K562 (cell line): ENCODE results near the gene ACTN3. TPM values are rescaled to one million over a fixed set of nuclear protein-coding genes. Genes with fewer than 3 reads are reported as not detected.

Experiments
- CHD7 ChIP-seq: fragments of 200-600 bp; sonication (generic); IDR thresholded peaks from one replicate; pipeline ENCODE4 v1.6.1; 2012; ENCODE audit warnings: mild to moderate bottlenecking, low read depth, low read length, inconsistent platforms
- CXXC5 ChIP-seq: fragments of 250-450 bp; sonication (Bioruptor Pico); IDR thresholded peaks from 2 replicates; pipeline ENCODE4 v1.8.0; 2022; ENCODE audit warnings: inconsistent platforms, mild to moderate bottlenecking, moderate library complexity
- MXI1 ChIP-seq: IDR thresholded peaks from 2 replicates; pipeline ENCODE4 v1.6.1; 2011; ENCODE audit warnings: low read depth, mild to moderate bottlenecking, improper control_type of control experiment, low read length
- POLR2AphosphoS5 ChIP-seq: IDR thresholded peaks from 2 replicates; pipeline ENCODE4 v1.6.1; 2011; ENCODE audit warnings: mild to moderate bottlenecking, low read depth, low read length, moderate library complexity; ENCODE audit not compliant: control insufficient read depth, insufficient read depth
- ZNF384 ChIP-seq: IDR thresholded peaks from 2 replicates; pipeline ENCODE4 v1.6.1; 2012; ENCODE audit warnings: low read depth, low read length, improper control_type of control experiment
- polyA plus RNA-seq, 8 experiments: library from polyadenylated mRNA; depleted of rRNA in 4 of 8; stranded (reverse) in 5 of 8; unstranded in 3 of 8; fragments of >200 nt; fragmentation: Nextera tagmentation in 2 of 8; fragmentation: Illumina TruSeq in 1 of 8; extraction: Ambion mirVana in 2 of 8; extraction: Trizol in 1 of 8; gene quantifications; 2 replicates each; pipeline versions ENCODE4 v1.2.1 to v1.2.3, GENCODE V29; 2011 to 2014; ENCODE audit warnings: inconsistent platforms in 1 of 8, missing spikeins in 1 of 8
- total RNA-seq, 7 experiments: library from RNA; depleted of rRNA in 6 of 7; stranded (reverse); fragments of >200 nt in 6 of 7; fragmentation: Illumina TruSeq in 2 of 7; extraction: Trizol in 2 of 7; gene quantifications; 2 replicates each; pipeline versions ENCODE4 v1.2.1 to v1.2.3, GENCODE V29; 2011 to 2021; ENCODE audit warnings: low replicate concordance in 1 of 7
- TF ChIP-seq, protein P1 (sequence below): fragments of 250-450 bp; sonication (Bioruptor Pico); IDR thresholded peaks from 2 replicates; pipeline ENCODE4 v1.4.0; 2020
- TF ChIP-seq, protein P2 (sequence below), 3 experiments: fragments of 200-800 bp in 1 of 3; sonication (Bioruptor generic) in 1 of 3; sonication (generic) in 1 of 3; formaldehyde crosslinking in 1 of 3; IDR thresholded peaks; 2 replicates each; pipeline versions ENCODE4 v1.6.1 to v1.8.0; 2016 to 2022; ENCODE audit warnings: mild to moderate bottlenecking in 2 of 3, missing compliant biosample characterization in 2 of 3, missing genetic modification characterization in 2 of 3, missing genetic modification reagents in 1 of 3
- TF ChIP-seq, protein P3 (sequence below), 3 experiments: fragments of 200-800 bp in 1 of 3; fragments of 250-450 bp in 1 of 3; fragments of 450-650 bp in 1 of 3; sonication (Bioruptor Pico) in 1 of 3; sonication (Bioruptor generic) in 1 of 3; formaldehyde crosslinking in 1 of 3; IDR thresholded peaks; 2 replicates each; pipeline versions ENCODE4 v1.6.1 to v1.8.0; 2016 to 2022; ENCODE audit warnings: mild to moderate bottlenecking in 2 of 3, missing genetic modification characterization in 2 of 3, missing compliant biosample characterization in 1 of 3, moderate library complexity in 1 of 3

Gene ACTN3
- total and polyA plus RNA-seq, 9 of the 15 experiments (the other 6 are each of a cell fraction or from before 2014, with no cell fraction given), result not detected

DNA sequence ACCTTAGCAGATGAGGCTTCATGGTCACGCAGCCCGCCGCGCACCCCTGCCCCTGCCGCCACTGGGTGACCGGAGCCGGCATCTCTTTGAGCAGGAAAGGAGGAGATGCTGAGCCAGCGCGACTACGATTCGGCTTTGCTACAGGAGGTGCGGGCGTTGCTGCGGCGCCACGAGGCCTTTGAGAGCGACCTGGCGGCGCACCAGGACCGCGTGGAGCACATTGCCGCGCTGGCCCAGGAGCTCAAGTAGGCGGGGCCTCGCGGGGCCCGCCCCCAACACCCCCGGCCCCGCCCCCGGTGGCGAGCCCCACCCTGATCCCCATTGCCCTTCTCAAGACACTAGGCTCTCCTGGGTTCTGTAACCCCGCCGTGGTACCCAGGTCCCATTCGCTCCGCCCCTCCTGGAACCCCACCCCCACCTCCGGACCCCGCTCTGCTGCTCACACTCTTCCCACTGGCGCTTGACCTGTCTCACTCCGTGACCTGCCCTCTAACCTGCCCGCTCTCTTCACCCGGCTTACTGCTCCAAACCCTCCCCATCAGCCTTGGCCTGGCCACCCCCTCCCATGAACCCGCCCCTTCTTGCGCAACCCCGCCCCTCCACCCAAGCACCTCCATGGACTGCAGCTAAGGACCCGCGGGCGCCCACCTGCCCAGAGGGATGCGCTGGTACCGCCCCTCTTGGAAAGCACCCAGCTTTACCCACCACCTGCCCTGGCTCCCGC lies 12.6 kb downstream of the ACTN3 start (continued):
- peak; percentile 47 for TF ChIP-seq CXXC5 (CRISPR knock-in tag)
- no peak for TF ChIP-seq CHD7
- TF ChIP-seq ZNF384, result no peak
- no peak for TF ChIP-seq POLR2AphosphoS5
- TF ChIP-seq, protein P1, sequence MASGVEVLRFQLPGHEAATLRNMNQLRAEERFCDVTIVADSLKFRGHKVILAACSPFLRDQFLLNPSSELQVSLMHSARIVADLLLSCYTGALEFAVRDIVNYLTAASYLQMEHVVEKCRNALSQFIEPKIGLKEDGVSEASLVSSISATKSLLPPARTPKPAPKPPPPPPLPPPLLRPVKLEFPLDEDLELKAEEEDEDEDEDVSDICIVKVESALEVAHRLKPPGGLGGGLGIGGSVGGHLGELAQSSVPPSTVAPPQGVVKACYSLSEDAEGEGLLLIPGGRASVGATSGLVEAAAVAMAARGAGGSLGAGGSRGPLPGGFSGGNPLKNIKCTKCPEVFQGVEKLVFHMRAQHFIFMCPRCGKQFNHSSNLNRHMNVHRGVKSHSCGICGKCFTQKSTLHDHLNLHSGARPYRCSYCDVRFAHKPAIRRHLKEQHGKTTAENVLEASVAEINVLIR (CRISPR knock-in tag), result no peak
- TF ChIP-seq, protein P2, sequence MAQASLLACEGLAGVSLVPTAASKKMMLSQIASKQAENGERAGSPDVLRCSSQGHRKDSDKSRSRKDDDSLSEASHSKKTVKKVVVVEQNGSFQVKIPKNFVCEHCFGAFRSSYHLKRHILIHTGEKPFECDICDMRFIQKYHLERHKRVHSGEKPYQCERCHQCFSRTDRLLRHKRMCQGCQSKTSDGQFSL (CRISPR knock-in tag; IDR thresholded peaks at IDR 0.05), result 0 out of 2 replicates have a peak, but pooled peaks have one; percentile 22
- TF ChIP-seq, protein P2 (tag; IDR thresholded peaks at IDR 0.05), result no peak
- TF ChIP-seq MXI1, result no peak
- TF ChIP-seq, protein P3, sequence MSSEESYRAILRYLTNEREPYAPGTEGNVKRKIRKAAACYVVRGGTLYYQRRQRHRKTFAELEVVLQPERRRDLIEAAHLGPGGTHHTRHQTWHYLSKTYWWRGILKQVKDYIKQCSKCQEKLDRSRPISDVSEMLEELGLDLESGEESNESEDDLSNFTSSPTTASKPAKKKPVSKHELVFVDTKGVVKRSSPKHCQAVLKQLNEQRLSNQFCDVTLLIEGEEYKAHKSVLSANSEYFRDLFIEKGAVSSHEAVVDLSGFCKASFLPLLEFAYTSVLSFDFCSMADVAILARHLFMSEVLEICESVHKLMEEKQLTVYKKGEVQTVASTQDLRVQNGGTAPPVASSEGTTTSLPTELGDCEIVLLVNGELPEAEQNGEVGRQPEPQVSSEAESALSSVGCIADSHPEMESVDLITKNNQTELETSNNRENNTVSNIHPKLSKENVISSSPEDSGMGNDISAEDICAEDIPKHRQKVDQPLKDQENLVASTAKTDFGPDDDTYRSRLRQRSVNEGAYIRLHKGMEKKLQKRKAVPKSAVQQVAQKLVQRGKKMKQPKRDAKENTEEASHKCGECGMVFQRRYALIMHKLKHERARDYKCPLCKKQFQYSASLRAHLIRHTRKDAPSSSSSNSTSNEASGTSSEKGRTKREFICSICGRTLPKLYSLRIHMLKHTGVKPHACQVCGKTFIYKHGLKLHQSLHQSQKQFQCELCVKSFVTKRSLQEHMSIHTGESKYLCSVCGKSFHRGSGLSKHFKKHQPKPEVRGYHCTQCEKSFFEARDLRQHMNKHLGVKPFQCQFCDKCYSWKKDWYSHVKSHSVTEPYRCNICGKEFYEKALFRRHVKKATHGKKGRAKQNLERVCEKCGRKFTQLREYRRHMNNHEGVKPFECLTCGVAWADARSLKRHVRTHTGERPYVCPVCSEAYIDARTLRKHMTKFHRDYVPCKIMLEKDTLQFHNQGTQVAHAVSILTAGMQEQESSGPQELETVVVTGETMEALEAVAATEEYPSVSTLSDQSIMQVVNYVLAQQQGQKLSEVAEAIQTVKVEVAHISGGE (CRISPR knock-in tag; IDR thresholded peaks at IDR 0.05), result no peak
